H1 (cell line): ENCODE results near the gene IRF9. TPM values are rescaled to one million over a fixed set of nuclear protein-coding genes. Genes with fewer than 3 reads are reported as not detected.

Experiments used
- BCL11A ChIP-seq, 2 experiments: IDR thresholded peaks; one replicate each; pipeline ENCODE4 v1.6.1; 2011; ENCODE audit warnings: low read depth in 2 of 2, low read length in 2 of 2, mild to moderate bottlenecking in 2 of 2
- CHD2 ChIP-seq: IDR thresholded peaks from 2 replicates; pipeline ENCODE4 v1.6.1; 2012; ENCODE audit warnings: low read length, improper control_type of control experiment
- CTBP2 ChIP-seq: IDR thresholded peaks from 2 replicates; pipeline ENCODE4 v1.7.0; 2011; ENCODE audit warnings: borderline replicate concordance, mild to moderate bottlenecking, moderate library complexity, mixed read lengths, low read length; ENCODE audit not compliant: insufficient read depth, insufficient read length
- HDAC6 ChIP-seq: IDR thresholded peaks from one replicate; pipeline ENCODE4 v1.7.1; 2012; ENCODE audit warnings: low read depth, mild to moderate bottlenecking, inconsistent platforms, low read length, moderate library complexity
- KDM5A ChIP-seq: fragments of 200-600 bp; IDR thresholded peaks from 2 replicates; pipeline ENCODE4 v1.7.1; 2012; ENCODE audit warnings: mild to moderate bottlenecking, low read length, inconsistent platforms, mixed read lengths
- MAFK ChIP-seq: IDR thresholded peaks from 2 replicates; pipeline ENCODE4 v1.6.1; 2012; ENCODE audit warnings: low read depth, mild to moderate bottlenecking, improper control_type of control experiment, low read length
- MAX ChIP-seq: IDR thresholded peaks from 2 replicates; pipeline ENCODE4 v1.6.1; 2012; ENCODE audit warnings: inconsistent platforms
- POLR2AphosphoS5 ChIP-seq: IDR thresholded peaks from 2 replicates; pipeline ENCODE4 v1.6.1; 2011; ENCODE audit warnings: low read depth, low read length
- SAP30 ChIP-seq: fragments of 300-600 bp; sonication (generic); IDR thresholded peaks from 2 replicates; pipeline ENCODE4 v1.7.1; 2012; ENCODE audit warnings: low read length, moderate library complexity, mild to moderate bottlenecking, inconsistent platforms; ENCODE audit not compliant: insufficient read depth, insufficient replicate concordance
- TCF12 ChIP-seq: IDR thresholded peaks from 2 replicates; pipeline ENCODE4 v1.6.1; 2011; ENCODE audit warnings: low read depth, mild to moderate bottlenecking, low read length
- TEAD4 ChIP-seq: IDR thresholded peaks from 2 replicates; pipeline ENCODE4 v1.6.1; 2012; ENCODE audit warnings: low read depth, low read length, inconsistent platforms, mixed read lengths
- polyA plus RNA-seq, 7 experiments: library from polyadenylated mRNA; depleted of rRNA in 3 of 7; stranded (reverse) in 5 of 7; unstranded in 2 of 7; fragments of >200 nt in 5 of 7; fragments of 200-250 nt in 2 of 7; gene quantifications; 1 replicate in 5 of 7; 2 replicates in 1 of 7; 4 replicates in 1 of 7; pipeline versions ENCODE4 v1.2.1 to v1.2.3, GENCODE V29; 2011 to 2013; ENCODE audit warnings: missing spikeins in 2 of 7, mixed read lengths in 2 of 7
- total RNA-seq: library from RNA; stranded (reverse); fragmentation: NEBNext Ultra II Directional; extraction: Animal tissue kit (Norgen Biotek cat#: 25700); gene quantifications from 2 replicates; pipeline ENCODE4 v1.2.1, GENCODE V29; 2021

Gene IRF9
- total and polyA plus RNA-seq, 2 of the 8 experiments (the other 6 are each of a cell fraction or from before 2014, with no cell fraction given) = 11.4 to 13.2 TPM

GRCh38 chr14:24129410-24129998 is 31.6 kb upstream of the IRF9 start (continued):
- TF ChIP-seq CTBP2 (no peak), TCF12 (no peak), HDAC6 (no peak), POLR2AphosphoS5 (no peak), MAX (no peak), KDM5A (no peak), BCL11A (IDR thresholded peaks at IDR 0.05; ENCODE audit: low read depth in 2 of 2, low read length in 2 of 2) (no peak), SAP30 (no peak), MAFK (no peak), CHD2 (no peak), TEAD4 (no peak)
